ENCODE measurements around the gene EXOSC6.

GRCh38 chr16:70252355-70252988 is 732 bp upstream of the EXOSC6 start:
- no peak for TF ChIP-seq CTCF (IDR thresholded peaks at IDR 0.05 in 4 of 5, conservative IDR thresholded peaks at IDR 0.05 in 1 of 5)
- no peak for TF ChIP-seq POLR2A (IDR thresholded peaks at IDR 0.05)

Data from gastrocnemius medialis (tissue), 4 donors.